SU-DHL-6 (cell line): Measurements from ENCODE around the gene CCNY.

Experiments used
- CTCF ChIP-seq: fragments of 200-600 bp; sonication (generic); IDR thresholded peaks from one replicate; pipeline ENCODE4 v1.5.1; 2017; ENCODE audit warnings: antibody characterized with exemption, mild to moderate bottlenecking, low read length, moderate library complexity; ENCODE audit not compliant: insufficient read depth, poor library complexity, severe bottlenecking
- EZH2phosphoT487 ChIP-seq: fragments of 200-600 bp; sonication (generic), shearing (Covaris generic); conservative IDR thresholded peaks from 2 replicates; pipeline ENCODE4 v1.6.1; 2018; ENCODE audit warnings: mild to moderate bottlenecking, antibody characterized with exemption, low read length, moderate library complexity, mixed read lengths

GRCh38 chr10:35546824-35547225 lies 210.5 kb downstream of the CCNY start:
- TF ChIP-seq CTCF (no peak), EZH2phosphoT487 (no peak)
